Activated naive CD8-positive, alpha-beta T cell treated with anti-CD3 and anti-CD28 coated beads, Interleukin-2, amount 50 U/mL, for 16 hours (primary cell): ENCODE measurements around the gene BCR.

Source experiments
- DNase-seq: peaks from one replicate; pipeline ENCODE4 v3.0.0-alpha.2; 2020; ENCODE audit warnings: low read depth, low spot score

The BCR gene

GRCh38 chr22:23243859-23244689 lies 63.8 kb downstream of the BCR start:
- no peak for DNase-seq

GRCh38 chr22:23244690-23245044 lies 64.4 kb downstream of the BCR start:
- DNase-seq: no peak

GRCh38 chr22:23245045-23245798 lies 64.9 kb downstream of the BCR start:
- no peak for DNase-seq

- DNase-seq: no peak
These were observed 65.5 kb downstream of the BCR start for GRCh38 chr22:23245799-23246136.

GRCh38 chr22:23246982-23247766 lies 66.9 kb downstream of the BCR start:
- DNase-seq: no peak

GRCh38 chr22:23248583-23248982 lies 68.3 kb downstream of the BCR start:
- DNase-seq: no peak

- no peak for DNase-seq
These were observed 69.9 kb downstream of the BCR start for GRCh38 chr22:23250056-23250784.

GRCh38 chr22:23250785-23251363 lies 70.6 kb downstream of the BCR start:
- DNase-seq: no peak

GRCh38 chr22:23251445-23252093 lies 71.3 kb downstream of the BCR start:
- DNase-seq: no peak

GRCh38 chr22:23253475-23254055 lies 73.3 kb downstream of the BCR start:
- DNase-seq: no peak

GRCh38 chr22:23255506-23256170 lies 75.3 kb downstream of the BCR start:
- DNase-seq: no peak

GRCh38 chr22:23256171-23256932 lies 76.0 kb downstream of the BCR start:
- no peak for DNase-seq

- no peak for DNase-seq
These were observed 76.9 kb downstream of the BCR start for GRCh38 chr22:23256986-23257888.

GRCh38 chr22:23257889-23258825 lies 77.8 kb downstream of the BCR start:
- no peak for DNase-seq

GRCh38 chr22:23258826-23259170 lies 78.5 kb downstream of the BCR start:
- no peak for DNase-seq

- no peak for DNase-seq
These were observed 79.8 kb downstream of the BCR start for GRCh38 chr22:23259916-23260644.
